ENCODE data around the gene MAPK8.

- TF ChIP-seq CTCF (IDR thresholded peaks at IDR 0.05), result no peak
- TF ChIP-seq POLR2AphosphoS5 (IDR thresholded peaks at IDR 0.05), result no peak
Observed at GRCh38 chr10:48475943-48476278, 169.4 kb downstream of the MAPK8 start.
